GM18861 (cell line): Measurements from ENCODE around the gene MRGPRX4.

Source experiments
- ATAC-seq: cut with Tn5 transposase; IDR thresholded peaks from one replicate; pipeline ENCODE4 v1.9.1; 2021; ENCODE audit not compliant: unreplicated experiment

The MRGPRX4 gene

DNA sequence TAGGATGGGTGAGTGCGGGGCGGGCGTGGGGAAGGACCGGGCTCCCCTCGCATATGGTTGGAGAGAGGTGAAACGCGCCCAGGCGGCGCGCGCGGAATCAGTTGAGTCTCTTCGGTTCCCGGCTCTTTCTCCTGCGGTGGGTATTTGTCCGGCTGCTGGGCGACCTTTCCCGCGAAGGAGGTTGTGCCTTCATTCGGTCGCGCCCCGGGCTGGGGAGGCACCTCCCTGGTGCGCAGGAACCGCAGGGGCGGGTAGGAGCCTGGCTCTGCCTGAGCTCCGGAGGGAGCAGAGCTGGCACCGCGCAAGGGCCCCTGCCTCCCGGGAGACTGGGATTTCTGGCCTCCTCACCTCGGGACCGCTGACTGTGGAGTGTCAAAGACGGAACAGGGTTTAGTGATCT is 36.4 kb downstream of the MRGPRX4 start:
- ATAC-seq: no peak

GRCh38 chr11:18221274-18221876 is 48.7 kb downstream of the MRGPRX4 start:
- ATAC-seq: no peak

DNA sequence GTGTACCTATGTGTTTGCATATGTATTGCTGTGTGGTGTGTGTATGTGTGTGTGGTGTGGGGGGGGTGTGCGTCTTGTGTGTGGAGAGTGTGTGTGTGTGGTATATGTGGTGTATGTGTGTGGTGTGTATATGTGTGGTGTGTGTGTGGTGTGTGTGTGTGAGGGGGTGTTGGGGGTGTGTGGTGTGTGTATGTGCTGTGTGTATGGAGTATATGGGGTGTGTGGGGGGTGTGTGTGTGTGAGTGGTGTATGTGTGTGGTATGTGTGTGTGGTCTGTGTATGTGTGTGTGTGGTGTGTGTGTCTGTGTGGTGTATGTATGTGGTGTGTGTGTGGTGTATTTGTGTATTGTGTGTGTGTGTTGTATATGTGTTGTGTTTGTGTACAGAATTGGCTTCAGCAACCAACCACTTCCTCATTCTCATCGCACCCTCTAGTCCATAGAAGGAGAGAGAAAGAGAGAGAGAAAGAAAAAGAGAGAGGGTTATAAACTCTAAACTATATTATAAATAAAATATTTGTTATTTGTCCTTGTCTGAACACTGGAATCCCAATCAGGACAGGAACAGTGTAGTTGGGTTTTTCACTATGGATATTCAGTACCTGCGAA is 50.3 kb downstream of the MRGPRX4 start:
- ATAC-seq: no peak
